Measurements from ENCODE around the gene SUCO. TPM values are rescaled to one million over a fixed set of nuclear protein-coding genes. Genes with fewer than 3 reads are reported as not detected.

SUCO gene
- total RNA-seq, 1 experiment from 2014 or later, result 37.7 TPM

DNA sequence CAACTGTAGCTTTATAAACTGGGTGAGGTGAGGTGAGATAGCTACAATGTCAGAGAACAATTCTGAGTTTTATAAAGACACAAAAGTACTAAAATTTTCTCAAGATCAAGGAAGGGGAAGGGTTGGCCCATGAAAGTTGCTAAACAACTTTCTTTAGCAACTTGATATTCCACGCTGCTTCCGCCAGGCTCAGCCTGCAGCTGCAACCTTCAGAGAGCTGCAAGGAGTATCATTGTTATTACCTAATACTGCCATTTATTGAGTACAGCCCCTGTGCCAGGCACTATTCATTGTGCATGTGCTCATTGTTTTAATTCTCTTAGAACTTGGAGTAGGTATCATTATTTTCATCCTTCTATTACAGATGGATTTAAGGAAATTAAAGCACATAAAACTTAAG lies 34.1 kb upstream of the SUCO start:
- Histone ChIP-seq H3T11ph (ENCODE audit: low read length) (no peak overlapping the region), H3K23me2 (ENCODE audit: insufficient read length, low read depth, low read length, poor library complexity, severe bottlenecking) (no peaks in the 10 kb centered on the region), H3K9me3 (ENCODE audit: control insufficient read depth, low read depth, low read length) (no peaks in the 10 kb centered on the region), H2BK12ac (ENCODE audit: insufficient read length, low read depth, low read length) (no peak overlapping the region), H4K20me1 (ENCODE audit: control insufficient read depth, insufficient read depth, insufficient read length) (no peaks in the 10 kb centered on the region), H3K18ac (ENCODE audit: insufficient read length, low read depth, low read length) (no peak overlapping the region), H3K56ac (ENCODE audit: insufficient read length, low read depth, low read length) (no peak overlapping the region), H4K5ac (ENCODE audit: insufficient read length, low read depth, low read length) (no peak overlapping the region), H4K8ac (replicated peaks; ENCODE audit: insufficient read length, low read depth, low read length) (no peak overlapping the region), H3K14ac (ENCODE audit: insufficient read depth, low read length) (no peak overlapping the region), H3K4me2 (ENCODE audit: insufficient read depth, insufficient read length, low read length) (no peak overlapping the region), H2AK5ac (ENCODE audit: insufficient read length, low read length) (no peak overlapping the region), H2BK20ac (ENCODE audit: low read depth, low read length, poor library complexity, severe bottlenecking) (no peak overlapping the region), H3K4me1 (ENCODE audit: insufficient read depth, low read length) (no peaks in the 10 kb centered on the region), H3K27me3 (ENCODE audit: insufficient read depth, low read length) (no peaks in the 10 kb centered on the region), H2AFZ (ENCODE audit: low read length) (no peak overlapping the region), H3K9ac (ENCODE audit: extremely low read depth, insufficient read length, low read length) (no peak overlapping the region), H4K91ac (ENCODE audit: insufficient read length, low read depth, low read length) (no peak overlapping the region), H3K27ac (ENCODE audit: insufficient read length, low read depth, low read length) (no peak overlapping the region), H2BK5ac (ENCODE audit: insufficient read length, low read length) (no peak overlapping the region), H3K4ac (ENCODE audit: low read depth, low read length) (no peak overlapping the region), H3K79me1 (ENCODE audit: insufficient read depth, low read depth, low read length, poor library complexity, severe bottlenecking) (no peaks in the 10 kb centered on the region), H2BK15ac (ENCODE audit: low read depth, low read length) (no peak overlapping the region), H2BK120ac (ENCODE audit: low read depth, low read length, poor library complexity, severe bottlenecking) (no peak overlapping the region), H3K23ac (ENCODE audit: insufficient read length, low read depth, low read length) (no peak overlapping the region), H3K79me2 (ENCODE audit: insufficient read depth, low read length) (no peaks in the 10 kb centered on the region)
- Mint-ChIP-seq H3K4me1 (peaks cover 16 to 20% of the 10 kb centered on the region in 2 experiments), H3K27ac (no peak overlapping the region), H3K9me3 (no peaks in the 10 kb centered on the region), H3K4me3 (no peak overlapping the region), H3K27me3 (ENCODE audit: low read depth) (peaks cover 3% of the 10 kb centered on the region), H3K36me3 (ENCODE audit: insufficient read depth in 1 of 3, low read depth in 3 of 3) (no peaks in the 10 kb centered on the region)
- no peak for DNase-seq
- WGBS (ENCODE audit: extremely low coverage, insufficient read length, low lambda C conversion rate), result no CpG with 5 or more reads among the region's 2 CpGs
- TF ChIP-seq, protein P1, sequence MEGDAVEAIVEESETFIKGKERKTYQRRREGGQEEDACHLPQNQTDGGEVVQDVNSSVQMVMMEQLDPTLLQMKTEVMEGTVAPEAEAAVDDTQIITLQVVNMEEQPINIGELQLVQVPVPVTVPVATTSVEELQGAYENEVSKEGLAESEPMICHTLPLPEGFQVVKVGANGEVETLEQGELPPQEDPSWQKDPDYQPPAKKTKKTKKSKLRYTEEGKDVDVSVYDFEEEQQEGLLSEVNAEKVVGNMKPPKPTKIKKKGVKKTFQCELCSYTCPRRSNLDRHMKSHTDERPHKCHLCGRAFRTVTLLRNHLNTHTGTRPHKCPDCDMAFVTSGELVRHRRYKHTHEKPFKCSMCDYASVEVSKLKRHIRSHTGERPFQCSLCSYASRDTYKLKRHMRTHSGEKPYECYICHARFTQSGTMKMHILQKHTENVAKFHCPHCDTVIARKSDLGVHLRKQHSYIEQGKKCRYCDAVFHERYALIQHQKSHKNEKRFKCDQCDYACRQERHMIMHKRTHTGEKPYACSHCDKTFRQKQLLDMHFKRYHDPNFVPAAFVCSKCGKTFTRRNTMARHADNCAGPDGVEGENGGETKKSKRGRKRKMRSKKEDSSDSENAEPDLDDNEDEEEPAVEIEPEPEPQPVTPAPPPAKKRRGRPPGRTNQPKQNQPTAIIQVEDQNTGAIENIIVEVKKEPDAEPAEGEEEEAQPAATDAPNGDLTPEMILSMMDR (conservative IDR thresholded peaks at IDR 0.05), result no peak

Measured in H9 (cell line).